ENCODE measurements around the gene IFNL1. TPM values are rescaled to one million over a fixed set of nuclear protein-coding genes. Genes with fewer than 3 reads are reported as not detected.

The IFNL1 gene
- total RNA-seq, 1 experiment from 2014 or later, result 0.57 TPM

- intact Hi-C loops (cut with micrococcal nuclease; ENCODE audit: unreplicated experiment), result no loop called here
- Histone ChIP-seq H3K9me3 (ENCODE audit: control insufficient read depth, insufficient read depth, low read depth, low read length) (no peaks in the 10 kb centered on the region), H3K27me3 (ENCODE audit: control insufficient read depth, insufficient read depth, low read length) (peaks cover 6% of the 10 kb centered on the region), H3K36me3 (ENCODE audit: control insufficient read depth, insufficient read depth, low read length) (no peaks in the 10 kb centered on the region), H3K4me3 (ENCODE audit: low read depth in 2 of 2, low read length in 2 of 2) (no peak overlapping the region), H3K4me1 (ENCODE audit: control insufficient read depth, insufficient read depth, low read length) (peaks cover 7% of the 10 kb centered on the region), H3K27ac (ENCODE audit: low read length) (no peak overlapping the region)
- no peak for DNase-seq (ENCODE audit: low read depth, low spot score)
- no peak for ATAC-seq
- in situ Hi-C loops (cut with HindIII; ENCODE audit: low pct_unique_long_range_greater_than_20kb, low sequenced_read_pairs), result no loop called here
- ChIA-PET CTCF (interaction anchor here (0.5 to 2.0 kb wide), 6 partner anchors 12 to 73 kb away, joined by 3 to 25 read pairs (median 8); partner anchors contain the start of gene IFNL1), POLR2A (interaction anchor here (0.5 kb wide), 1 partner anchor 27 kb away, joined by 11 read pairs; no protein-coding TSS in a partner anchor)
- TF ChIP-seq POLR2AphosphoS5 (IDR thresholded peaks at IDR 0.05; ENCODE audit: low read depth, low read length), result no peak
- no peak for TF ChIP-seq SIN3A (IDR thresholded peaks at IDR 0.05; ENCODE audit: borderline replicate concordance, insufficient read depth, low read depth, low read length)
- TF ChIP-seq CTCF (IDR thresholded peaks at IDR 0.05), result no peak
- TF ChIP-seq TCF7L2 (IDR thresholded peaks at IDR 0.05; ENCODE audit: low read depth, low read length), result no peak
- TF ChIP-seq REST (IDR thresholded peaks at IDR 0.05; ENCODE audit: insufficient read depth in 1 of 2, low read depth in 2 of 2, low read length in 1 of 2), result no peak
- BruUV-seq (replicated peaks), result no TSS peak
Measured at GRCh38 chr19:39324242-39324842, 28.1 kb downstream of the IFNL1 start.

GRCh38 chr19:39325778-39326665 lies 29.8 kb downstream of the IFNL1 start:
- no peak overlapping the region for H3K27ac ChIP-seq (ENCODE audit: low read length)
- ChIA-PET CTCF (interaction anchor here (0.6 to 7.2 kb wide), 23 partner anchors 8 to 466 kb away, joined by 3 to 78 read pairs (median 6); partner anchors contain the start of genes IFNL1, PLEKHG2 and SAMD4B), POLR2A (interaction anchor here (0.5 to 1.6 kb wide), 14 partner anchors 10 to 466 kb away, joined by 3 to 13 read pairs (median 6); partner anchors contain the start of genes RPS16 and SAMD4B)
- no peaks in the 10 kb centered on the region for H3K36me3 ChIP-seq (ENCODE audit: control insufficient read depth, insufficient read depth, low read length)
- DNase-seq (ENCODE audit: low read depth, low spot score) (no peak), ATAC-seq (peak; percentile 20)
- H3K9me3 ChIP-seq (ENCODE audit: control insufficient read depth, insufficient read depth, low read depth, low read length), result no peaks in the 10 kb centered on the region
- H3K4me3 ChIP-seq (ENCODE audit: low read depth in 2 of 2, low read length in 2 of 2), result no peak overlapping the region
- H3K27me3 ChIP-seq (ENCODE audit: control insufficient read depth, insufficient read depth, low read length), result peaks cover 6% of the 10 kb centered on the region
- BruUV-seq (replicated peaks), result no TSS peak
- in situ Hi-C loops (cut with HindIII; ENCODE audit: low pct_unique_long_range_greater_than_20kb, low sequenced_read_pairs) (no loop called here), intact Hi-C loops (cut with micrococcal nuclease; ENCODE audit: unreplicated experiment) (loop anchor here (5.0 kb wide), 2 partner anchors 274 to 446 kb away; no protein-coding TSS in a partner anchor)
- TF ChIP-seq REST (IDR thresholded peaks at IDR 0.05; ENCODE audit: insufficient read depth in 1 of 2, low read depth in 2 of 2, low read length in 1 of 2), result no peak
- no peak for TF ChIP-seq TCF7L2 (IDR thresholded peaks at IDR 0.05; ENCODE audit: low read depth, low read length)
- TF ChIP-seq POLR2AphosphoS5 (IDR thresholded peaks at IDR 0.05; ENCODE audit: low read depth, low read length), result no peak
- TF ChIP-seq SIN3A (IDR thresholded peaks at IDR 0.05; ENCODE audit: borderline replicate concordance, insufficient read depth, low read depth, low read length), result no peak
- TF ChIP-seq CTCF (IDR thresholded peaks at IDR 0.05), result no peak
- H3K4me1 ChIP-seq (ENCODE audit: control insufficient read depth, insufficient read depth, low read length), result peaks cover 4% of the 10 kb centered on the region; the same call in 1 of the 2 replicates

Measured in Panc1 (cell line).